Measurements from ENCODE around the gene TEAD2. TPM values are rescaled to one million over a fixed set of nuclear protein-coding genes. Genes with fewer than 3 reads are reported as not detected.
"Not testable (repeated sequence)": the region's sequence is repeated elsewhere in the genome, so short reads cannot be mapped to it uniquely, and the experiment has no call there.

The TEAD2 gene
- polyA plus RNA-seq, 3 donors: 19.3 to 37.7 (median 34.0) TPM

DNA sequence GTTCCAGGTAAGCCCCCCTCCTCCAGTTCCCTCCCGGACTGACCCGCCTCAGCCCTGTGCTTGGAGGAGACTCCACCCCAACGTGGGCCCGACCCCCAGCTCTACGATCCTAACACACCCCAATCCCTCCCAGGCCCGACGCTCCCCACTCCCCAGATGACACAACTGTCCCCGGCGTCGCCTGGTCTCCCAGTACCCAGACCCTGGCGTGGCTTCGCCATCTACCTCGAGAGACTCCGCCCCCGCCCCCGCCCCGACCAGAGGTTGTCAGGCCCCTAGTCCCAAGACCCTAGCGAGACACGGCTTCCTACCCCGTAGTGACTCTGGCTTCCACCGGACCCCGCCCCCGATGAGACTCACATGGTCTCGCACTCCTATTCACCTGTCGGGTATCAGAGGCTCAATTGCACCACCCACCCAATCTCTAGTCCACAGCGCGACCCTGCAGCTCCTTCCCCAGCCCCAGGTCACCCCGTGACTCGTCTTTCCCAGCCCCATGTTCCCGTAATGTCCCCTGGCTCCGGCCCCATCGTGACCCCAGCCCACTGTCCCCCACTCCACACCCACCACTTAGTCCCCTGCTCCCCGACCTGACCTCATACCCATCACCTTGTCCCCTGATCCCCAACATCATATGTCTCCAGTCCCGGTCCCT is 24.1 kb downstream of the TEAD2 start:
- H3K27ac ChIP-seq (ENCODE audit: low read depth, low read length): no peak overlapping the region
- WGBS, 3 donors: 41 to 59% (median 51%) methylated on average over 34 of the region's 34 CpGs

DNA sequence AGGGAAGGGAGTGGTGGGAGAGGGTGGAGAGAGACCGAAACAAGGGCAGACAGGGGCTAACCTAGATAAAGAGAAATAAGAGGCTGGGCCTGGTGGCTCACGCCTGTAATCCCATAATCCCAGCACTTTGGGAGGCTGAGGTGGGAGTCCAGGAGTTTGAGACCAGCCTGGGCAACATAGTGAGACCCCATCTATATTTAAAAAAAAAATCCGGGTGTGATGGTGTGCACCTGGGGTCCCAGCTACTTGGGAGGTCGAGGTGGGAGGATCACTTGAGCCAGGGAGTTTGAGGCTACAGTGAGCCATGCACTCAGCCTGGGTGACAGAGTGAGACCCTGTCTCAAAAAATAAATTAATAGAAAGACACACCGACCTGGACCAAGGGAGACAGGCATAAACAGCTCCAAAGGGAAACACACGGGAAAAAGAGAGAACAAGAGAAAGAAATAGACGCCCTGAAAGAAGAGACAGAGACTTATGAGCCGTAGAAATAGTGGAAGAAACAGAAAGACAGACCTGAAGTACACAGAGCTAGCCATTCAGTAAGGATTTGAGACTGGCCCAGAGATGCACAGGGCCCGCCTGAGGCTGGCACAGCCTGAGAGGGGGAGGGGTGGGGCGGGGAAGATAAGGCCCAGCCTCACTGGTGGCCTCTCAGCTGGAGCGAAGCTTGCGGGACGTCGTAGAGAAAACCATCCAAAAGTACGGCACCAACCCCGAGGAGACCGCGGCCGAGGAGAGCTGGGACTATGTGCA is 24.8 kb downstream of the TEAD2 start:
- 79 to 83% (median 83%) methylated on average over 19 of the region's 19 CpGs for WGBS, 3 donors
- H3K27ac ChIP-seq (ENCODE audit: low read depth, low read length): no peak overlapping the region

DNA sequence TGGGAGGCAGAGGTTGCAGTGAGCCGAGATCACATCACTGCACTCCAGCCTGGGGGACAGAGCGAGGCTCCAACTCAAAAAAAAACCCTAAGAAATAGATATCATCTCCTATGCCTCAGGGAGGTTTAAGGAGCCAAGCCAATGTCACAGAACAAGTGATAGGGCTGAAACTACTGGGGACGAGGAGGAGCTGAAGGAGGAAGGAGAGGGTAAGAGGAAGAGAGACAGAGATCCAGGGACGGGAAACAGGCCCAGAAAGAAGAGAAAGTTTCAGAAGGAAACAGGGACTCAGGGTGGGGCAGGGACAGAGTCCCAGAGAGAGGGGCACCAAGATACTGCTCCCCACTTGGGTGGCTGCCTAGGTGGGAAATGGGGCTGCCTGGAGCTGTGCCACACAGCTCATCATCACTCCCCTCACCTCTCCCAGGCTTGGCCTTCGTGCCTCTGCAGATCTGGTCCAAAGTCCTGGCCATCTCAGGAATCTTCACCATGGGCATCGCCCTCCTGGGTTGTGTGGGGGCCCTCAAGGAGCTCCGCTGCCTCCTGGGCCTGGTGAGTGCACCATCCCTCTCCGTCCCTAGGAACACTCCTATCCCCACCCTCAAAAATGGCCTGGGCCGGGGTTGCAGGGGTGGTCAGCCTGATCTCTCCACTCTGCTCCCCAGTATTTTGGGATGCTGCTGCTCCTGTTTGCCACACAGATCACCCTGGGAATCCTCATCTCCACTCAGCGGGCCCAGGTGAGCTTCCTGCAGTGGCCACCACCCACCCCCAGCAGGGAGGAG is 25.5 kb downstream of the TEAD2 start:
- WGBS, 3 donors: 84 to 92% (median 89%) methylated on average over 10 of the region's 10 CpGs

DNA sequence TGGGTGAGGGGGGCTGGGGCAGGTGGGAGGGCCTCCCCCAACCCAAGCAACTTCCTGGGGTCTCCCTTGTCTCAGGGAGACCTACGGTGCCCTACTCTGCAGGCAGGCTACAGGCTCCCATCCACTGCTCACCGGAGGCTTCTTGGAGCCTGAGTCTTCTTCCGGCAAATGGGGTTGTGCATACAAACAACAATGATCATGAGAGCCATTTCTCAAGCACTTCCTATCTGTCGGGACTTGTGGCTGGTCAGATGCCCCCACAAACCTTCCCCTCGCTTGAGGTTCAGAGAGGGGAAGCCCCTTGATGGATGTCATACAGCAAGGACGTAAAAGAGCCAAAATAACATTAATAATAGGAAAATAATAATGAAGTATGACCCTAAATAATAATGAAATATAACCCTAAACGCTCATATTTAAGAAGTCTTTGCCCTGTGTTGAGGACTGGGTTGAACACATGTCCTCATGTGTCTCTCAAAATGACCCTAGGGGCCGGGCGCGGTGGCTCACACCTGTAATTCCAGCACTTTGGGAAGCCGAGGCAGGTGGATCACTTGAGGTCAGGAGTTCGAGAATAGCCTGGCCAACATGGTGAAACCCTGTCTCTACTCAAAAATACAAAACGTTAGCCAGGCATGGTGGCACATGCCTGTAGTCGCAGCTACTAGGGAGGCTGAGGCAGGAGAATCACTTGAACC is 26.3 kb downstream of the TEAD2 start:
- no peak overlapping the region for H3K27ac ChIP-seq (ENCODE audit: low read depth, low read length)
- 68 to 86% (median 76%) methylated on average over 14 of the region's 14 CpGs for WGBS, 3 donors

More for the DNA sequence above, 25.5 kb downstream of the TEAD2 start:
- H3K27ac ChIP-seq (ENCODE audit: low read depth, low read length): no peak overlapping the region

DNA sequence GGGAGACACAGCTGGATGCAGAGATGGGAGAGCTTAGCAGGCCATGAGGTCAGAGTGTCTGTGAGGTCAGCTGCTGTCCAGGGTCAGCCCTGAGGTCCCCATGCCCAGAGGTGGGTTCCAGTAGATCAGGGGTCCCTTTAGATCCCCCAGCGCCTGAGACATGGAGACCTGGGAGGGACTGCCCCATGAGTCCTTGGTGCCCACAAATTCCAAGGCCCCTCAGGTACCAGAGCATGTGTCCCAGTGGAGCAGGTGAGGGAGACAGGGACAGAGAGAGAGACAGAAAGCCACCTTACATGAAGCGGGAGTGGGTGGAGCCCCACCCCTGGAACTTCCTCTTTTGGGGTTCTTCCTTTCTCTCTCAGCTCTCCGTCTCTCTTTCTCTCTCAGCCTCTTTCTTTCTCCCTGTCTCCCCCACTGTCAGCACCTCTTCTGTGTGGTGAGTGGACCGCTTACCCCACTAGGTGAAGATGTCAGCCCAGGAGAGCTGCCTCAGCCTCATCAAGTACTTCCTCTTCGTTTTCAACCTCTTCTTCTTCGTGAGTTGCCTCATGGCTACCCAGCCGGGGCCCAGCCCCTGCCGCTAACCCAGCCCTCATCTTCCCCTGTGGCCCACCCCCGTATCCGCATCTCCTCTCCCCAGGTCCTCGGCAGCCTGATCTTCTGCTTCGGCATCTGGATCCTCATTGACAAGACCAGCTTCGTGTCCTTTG is 27.0 kb downstream of the TEAD2 start, which contains the start of gene CD37:
Gene CD37 (plus strand): TSS at position 336 of the 713 bp plus-strand sequence. CDS start 135 bp downstream, at position 471.
- no peak within 1 kb of the TSS for H3K27ac ChIP-seq (ENCODE audit: low read depth, low read length)
- 50 to 83% (median 58%) methylated on average over 13 of the region's 13 CpGs for WGBS, 3 donors

DNA sequence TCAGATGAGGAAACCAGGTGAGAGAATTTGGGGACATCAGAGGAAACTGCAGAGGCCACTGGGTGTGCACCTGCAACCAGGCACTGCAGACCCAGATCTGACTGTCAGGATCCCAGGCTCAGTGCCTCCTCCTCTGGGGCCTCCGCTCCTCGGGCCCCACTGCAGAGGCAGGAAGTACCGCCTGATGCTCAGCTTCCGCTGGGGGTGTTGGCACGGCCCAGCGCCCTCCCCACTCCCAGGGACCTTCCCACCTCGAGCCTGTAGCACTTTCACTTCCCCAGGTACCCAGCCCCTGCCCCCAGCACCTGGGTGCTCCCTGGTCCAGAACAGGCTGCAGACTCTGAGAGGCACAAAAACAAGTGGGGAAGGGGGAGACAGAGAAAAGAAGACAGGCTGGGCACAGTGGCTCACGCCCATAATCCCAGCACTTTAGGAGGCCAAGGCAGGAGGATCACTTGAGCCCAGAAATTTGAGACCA is 28.4 kb downstream of the TEAD2 start:
- 28 to 65% (median 34%) methylated on average over 7 to 8 of the region's 8 CpGs for WGBS, 3 donors
- H3K27ac ChIP-seq (ENCODE audit: low read depth, low read length): no peak overlapping the region

DNA sequence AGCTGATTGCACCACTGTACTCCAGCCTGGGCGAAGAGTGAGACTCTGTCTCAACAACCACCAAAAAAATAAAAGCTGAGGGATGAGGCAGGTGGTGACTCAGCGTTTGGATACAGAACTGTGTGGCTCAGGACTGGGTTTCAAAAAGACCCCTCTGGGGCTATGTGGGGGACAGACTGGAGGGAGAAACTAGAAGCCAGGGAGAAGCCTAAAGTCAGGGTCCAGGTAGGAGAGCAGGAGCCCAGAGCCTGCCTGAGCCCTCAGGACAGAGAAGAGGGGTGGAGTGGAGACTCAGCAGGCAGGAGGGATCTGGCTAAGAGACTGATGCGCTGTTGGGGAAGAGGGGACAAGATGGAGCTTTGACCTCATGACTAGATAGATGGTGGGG is 28.8 kb downstream of the TEAD2 start:
- 52 to 80% (median 60%) methylated on average over 3 of the region's 3 CpGs for WGBS, 3 donors
- no peak overlapping the region for H3K27ac ChIP-seq (ENCODE audit: low read depth, low read length)

DNA sequence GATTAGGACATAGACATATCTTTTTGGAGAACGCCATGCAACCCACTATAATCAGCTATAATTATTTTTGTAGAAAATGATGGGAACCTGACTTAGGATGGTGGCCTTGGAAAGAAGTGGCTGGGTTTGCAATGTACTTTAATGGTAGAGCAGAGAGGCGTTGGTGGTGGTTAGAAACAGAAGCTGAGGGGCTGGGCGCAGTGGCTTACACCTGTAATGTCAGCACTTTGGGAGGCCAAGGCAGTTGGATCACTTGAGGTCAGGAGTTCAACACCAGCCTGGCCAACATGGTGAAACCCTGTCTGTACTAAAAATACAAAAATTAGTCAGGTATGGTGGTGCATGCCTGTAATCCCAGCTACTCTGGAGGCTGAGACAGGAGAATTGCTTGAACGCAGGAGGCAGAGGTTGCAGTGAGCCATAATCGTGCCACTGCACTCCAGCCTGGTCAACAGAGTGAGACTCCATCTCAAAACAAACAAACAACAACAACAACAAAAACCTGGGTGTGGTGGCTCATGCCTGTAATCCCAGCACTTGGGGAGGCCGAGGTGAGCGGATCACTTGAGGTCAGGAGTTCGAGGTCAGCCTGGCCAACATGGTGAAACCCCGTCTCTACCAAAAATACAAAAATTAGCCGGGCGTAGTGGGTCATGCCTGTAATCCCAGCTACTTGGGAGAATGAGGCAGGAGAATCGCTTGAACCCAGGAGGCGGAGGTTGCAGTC is 29.4 kb downstream of the TEAD2 start:
- not testable (repeated sequence) for H3K27ac ChIP-seq (ENCODE audit: low read depth, low read length)
- WGBS, 3 donors: 85 to 95% (median 89%) methylated on average over 13 of the region's 13 CpGs

DNA sequence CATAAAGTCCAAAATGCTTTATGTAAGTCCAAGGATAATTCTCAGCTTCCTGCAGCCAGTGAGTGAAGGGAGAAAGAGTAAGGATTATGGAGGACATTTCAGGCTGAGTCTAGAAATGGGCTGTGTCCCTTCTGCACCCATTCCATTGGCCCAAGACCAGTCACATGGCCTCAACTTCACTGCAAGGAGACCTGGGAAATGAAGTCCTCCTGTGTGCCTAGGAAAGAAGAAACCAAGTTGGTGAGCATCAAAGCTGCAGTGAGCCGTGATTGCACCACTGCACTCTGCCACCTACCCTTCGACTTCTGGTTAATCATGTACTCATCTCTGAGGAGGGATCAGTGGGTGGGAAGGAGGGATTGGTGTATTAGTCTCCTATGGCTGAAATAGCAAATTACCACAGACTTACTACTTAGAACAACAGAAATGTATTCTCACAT is 30.6 kb downstream of the TEAD2 start:
- H3K27ac ChIP-seq (ENCODE audit: low read depth, low read length): no peak overlapping the region
- 54 to 68% (median 63%) methylated on average over 2 of the region's 2 CpGs for WGBS, 3 donors

DNA sequence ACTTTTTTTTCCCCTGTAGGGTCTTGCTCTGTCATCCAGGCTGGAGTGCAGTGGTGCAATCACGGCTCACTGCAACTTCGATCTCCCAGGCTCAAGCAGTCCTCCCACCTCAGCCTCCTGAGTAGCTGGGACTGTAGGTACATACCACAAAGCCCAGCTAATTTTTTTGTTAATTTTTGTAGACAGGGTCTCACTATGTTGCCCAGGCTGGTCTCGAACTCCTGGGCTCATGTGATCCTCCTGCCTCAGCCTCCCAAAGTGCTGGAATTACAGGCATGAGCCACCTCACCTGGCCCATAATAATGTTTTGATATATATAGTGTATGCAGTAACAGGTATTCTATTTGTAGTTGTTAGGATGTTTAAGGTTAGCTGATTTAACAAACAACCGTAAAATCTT is 31.0 kb downstream of the TEAD2 start:
- H3K27ac ChIP-seq (ENCODE audit: low read depth, low read length): not testable (repeated sequence)
- WGBS, 3 donors: 94 to 99% (median 98%) methylated on average over 4 of the region's 4 CpGs

DNA sequence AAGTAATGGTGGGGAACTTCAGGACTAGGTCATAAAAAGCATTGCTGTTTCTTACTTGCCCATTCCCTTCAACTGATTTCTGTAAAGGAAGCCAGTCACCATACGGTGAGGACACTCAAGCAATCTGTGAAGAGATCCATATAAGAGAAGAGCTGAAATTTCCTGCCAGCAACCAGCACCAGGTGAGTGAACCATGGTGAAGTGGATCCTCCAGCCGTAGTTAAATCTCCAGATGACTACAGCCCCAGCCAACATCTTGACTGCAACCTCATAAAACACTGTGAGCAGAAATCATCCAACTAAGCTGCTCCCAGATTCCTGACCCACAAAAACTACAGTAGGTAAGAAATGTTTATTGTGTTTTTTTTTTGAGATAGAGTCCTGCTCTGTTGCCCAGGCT is 33.5 kb downstream of the TEAD2 start:
- no peak overlapping the region for H3K27ac ChIP-seq (ENCODE audit: low read depth, low read length)
- WGBS, 3 donors: 91 to 95% (median 94%) methylated on average over 2 of the region's 2 CpGs

DNA sequence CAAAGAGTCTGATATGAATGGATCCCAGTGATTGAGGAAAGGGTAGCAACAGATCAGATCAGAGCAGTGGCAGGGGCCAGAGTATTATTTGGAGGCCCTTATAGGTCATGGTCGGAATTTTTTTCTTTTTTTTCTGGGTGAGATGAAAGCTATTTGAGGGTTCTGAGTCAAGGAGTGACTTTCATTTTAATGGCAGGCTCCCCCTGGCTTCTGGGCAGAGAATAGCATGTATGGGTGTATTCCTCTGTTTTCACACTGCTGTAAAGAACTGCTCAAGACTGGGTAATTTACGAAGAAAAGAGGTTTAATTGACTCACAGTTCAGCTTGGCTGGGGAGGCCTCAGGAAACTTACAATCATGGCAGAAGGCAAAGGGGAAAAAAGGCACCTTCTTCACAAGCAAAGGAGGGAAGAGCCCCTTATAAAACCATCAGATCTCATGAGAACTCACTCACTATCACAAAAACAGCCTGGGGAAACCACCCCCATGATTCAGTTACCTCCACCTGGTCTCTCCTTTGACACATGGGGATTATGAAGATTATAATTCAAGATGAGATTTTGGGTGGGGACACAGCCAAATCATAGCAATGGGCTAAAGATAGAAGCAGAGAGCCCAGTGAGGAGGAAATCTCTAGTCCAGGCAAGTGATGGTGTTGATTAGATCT is 34.2 kb downstream of the TEAD2 start:
- WGBS, 3 donors: 58 to 69% (median 65%) methylated on average over 2 of the region's 2 CpGs
- no peak overlapping the region for H3K27ac ChIP-seq (ENCODE audit: low read depth, low read length)

DNA sequence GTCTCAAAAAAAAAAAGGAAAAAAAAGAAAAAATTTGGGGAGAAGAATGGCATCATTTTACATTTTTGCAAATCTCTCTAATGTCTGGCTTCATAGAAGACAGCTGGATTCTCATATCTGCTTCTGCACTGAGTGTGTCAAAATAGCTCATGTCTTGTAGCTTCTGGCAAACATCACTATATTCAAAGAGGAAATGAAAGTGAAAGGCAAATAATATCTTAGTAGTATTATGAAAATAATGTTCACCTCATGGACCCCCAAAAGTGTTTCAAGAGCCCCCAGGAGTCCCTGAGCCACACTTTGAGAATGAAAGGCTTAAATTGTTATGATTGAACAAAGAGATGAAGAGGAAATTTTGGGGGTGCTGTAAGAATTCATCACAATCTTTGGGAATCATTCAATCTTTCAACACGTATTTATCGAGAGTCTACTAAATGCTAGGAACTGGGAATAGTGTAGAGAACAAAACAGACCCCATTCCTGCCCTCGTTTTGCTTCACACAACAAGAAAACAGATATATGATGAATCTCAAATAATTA is 36.0 kb downstream of the TEAD2 start:
- no peak overlapping the region for H3K27ac ChIP-seq (ENCODE audit: low read depth, low read length)
- 83 to 93% (median 91%) methylated on average over 3 of the region's 3 CpGs for WGBS, 3 donors

DNA sequence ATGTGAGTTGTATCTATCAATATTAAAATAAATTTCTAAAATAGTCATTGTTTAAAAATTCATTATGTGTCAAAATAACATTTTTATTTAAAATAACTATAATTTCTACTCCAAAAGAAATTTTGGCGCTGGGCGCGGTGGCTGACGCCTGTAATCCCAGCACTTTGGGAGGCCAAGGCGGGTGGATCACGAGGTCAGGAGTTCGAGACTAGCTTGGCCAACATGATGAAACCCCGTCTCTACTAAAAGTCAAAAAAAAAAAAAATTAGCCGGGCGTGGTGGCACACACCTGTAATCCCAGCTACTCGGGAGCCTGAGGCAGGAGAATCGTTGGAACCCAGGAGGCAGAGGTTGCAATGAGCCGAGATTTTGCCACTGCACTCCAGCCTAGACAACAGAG is 36.5 kb downstream of the TEAD2 start:
- not testable (repeated sequence) for H3K27ac ChIP-seq (ENCODE audit: low read depth, low read length)
- 92 to 96% (median 94%) methylated on average over 13 of the region's 13 CpGs for WGBS, 3 donors

DNA sequence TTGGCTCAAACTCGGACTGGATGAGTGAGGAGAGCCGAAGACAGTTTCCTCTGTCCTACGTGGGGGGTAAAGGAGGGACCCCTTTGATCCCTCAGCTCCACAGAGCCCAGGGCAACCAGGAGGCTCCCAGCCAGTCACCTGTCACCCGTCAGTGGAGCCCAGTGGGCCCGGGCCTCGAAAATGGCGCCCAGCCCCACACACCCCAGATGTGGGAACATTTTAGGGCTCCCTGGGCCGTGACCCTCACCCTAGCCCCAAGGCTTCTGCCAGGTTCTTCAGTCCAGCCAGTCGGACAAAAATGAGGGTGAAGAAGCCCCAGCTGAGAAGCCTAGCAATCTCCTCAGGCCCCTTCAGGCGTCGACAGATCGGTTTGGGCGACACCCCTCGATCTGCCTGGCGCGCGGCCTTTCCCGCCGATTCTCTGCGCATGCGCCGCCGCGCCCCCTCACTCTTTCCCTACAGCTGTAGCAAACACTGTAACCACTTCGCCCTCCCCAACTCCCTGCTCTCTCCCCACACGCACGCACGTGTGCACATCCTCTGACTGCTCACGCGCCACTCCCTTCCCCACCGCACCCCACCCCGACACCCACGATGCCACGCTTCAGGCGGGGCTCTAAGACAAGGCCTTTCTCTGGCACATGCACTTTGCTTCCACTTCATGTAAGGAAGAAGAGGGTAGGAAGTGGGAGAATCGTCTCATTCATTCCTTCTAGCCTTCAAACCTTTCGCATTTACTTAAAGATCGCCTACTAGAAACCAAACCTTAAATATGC is 37.2 kb downstream of the TEAD2 start, which contains the start of gene SLC6A16:
Gene SLC6A16 (minus strand): TSS at position 391 of the 776 bp plus-strand sequence. CDS start 13,844 bp downstream, outside the sequence.
- no peak within 1 kb of the TSS for H3K27ac ChIP-seq (ENCODE audit: low read depth, low read length)
- 92 to 94% (median 94%) methylated on average over 36 to 38 of the region's 38 CpGs for WGBS, 3 donors

DNA sequence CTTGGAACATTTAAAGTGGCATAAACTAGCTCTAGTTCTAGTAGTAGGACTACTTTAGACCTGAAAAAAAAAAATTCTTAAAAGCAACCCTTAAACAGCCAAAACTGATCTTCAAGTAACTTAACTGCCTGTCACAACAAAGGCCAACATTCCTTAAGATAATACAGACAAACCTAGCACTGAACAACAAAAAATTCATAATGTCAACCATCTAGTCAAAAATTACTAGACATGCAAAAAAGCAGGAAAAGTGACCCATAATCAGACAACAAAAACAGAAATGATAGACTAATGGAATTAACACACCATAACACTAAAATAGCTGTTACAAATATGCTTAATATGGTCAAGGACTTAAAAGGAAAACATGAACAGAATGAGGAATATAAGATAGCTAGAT is 43.9 kb downstream of the TEAD2 start:
- H3K27ac ChIP-seq (ENCODE audit: low read depth, low read length): no peak overlapping the region
